ENCODE measurements around the gene EIF4G3. TPM values are rescaled to one million over a fixed set of nuclear protein-coding genes. Genes with fewer than 3 reads are reported as not detected.

EIF4G3 gene
- total and polyA plus RNA-seq, 10 of the 15 experiments (the other 5 are each of a cell fraction or from before 2014, with no cell fraction given): 7.4 to 45.1 (median 29.1) TPM

DNA sequence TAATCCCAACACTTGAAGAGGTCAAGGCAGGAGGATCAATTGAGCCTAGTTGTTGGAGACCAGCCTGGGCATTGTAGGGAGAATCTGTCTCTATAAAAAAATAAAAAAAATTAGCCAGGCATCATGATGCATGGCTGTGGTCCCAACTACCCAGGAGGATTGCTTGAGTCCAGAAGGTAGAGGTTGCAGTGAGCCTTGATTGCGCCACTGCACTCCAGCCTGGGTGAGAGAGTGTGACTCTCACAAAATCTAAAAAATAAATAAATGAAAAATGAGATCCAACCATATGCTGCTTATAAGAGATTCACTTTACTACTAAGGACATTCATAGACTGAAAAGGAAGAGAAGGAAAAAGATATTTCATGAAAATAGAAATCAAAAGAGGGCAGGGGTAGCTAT lies 342.5 kb downstream of the EIF4G3 start:
- H3K9ac ChIP-seq (ENCODE audit: control insufficient read depth, insufficient read depth, low read length): no peak overlapping the region
- no peak for ATAC-seq
- WGBS (ENCODE audit: insufficient coverage, insufficient replicate concordance, low lambda C conversion rate, missing lambda C conversion rate): 94% methylated on average over 1 of the region's 1 CpG

DNA sequence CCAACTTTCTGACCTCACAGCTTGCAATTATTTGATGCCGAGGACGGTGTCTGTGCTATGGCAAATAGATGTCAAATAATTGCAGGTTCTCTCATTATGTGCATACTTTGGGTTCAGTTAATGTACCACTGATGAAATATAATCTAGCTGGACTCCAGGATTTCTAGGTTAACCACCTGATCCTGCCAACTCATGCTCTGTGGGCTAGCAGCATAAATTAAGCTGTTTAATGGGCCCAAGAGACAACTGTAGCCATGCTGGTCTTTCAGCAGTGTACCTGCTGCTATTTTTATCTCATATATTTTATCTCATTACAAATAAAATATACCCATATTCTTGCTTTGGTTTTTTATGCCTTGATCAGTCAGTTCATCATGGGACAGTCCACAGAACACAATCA lies 346.3 kb downstream of the EIF4G3 start:
- no TSS peak for BruUV-seq (replicated peaks)
- WGBS (ENCODE audit: insufficient coverage, insufficient replicate concordance, low lambda C conversion rate, missing lambda C conversion rate): 95% methylated on average over 2 of the region's 2 CpGs
- no peak overlapping the region for H3K9ac ChIP-seq (ENCODE audit: control insufficient read depth, insufficient read depth, low read length)
- SMC1A ChIA-PET (ENCODE audit: uncharacterized antibody, unreplicated experiment): interaction anchor here (0.6 to 3.3 kb wide), 7 partner anchors 10 to 365 kb away, joined by 3 to 8 read pairs (median 3); no protein-coding TSS in a partner anchor
- H2AFZ ChIP-seq (ENCODE audit: control insufficient read depth, low read depth, low read length): no peak overlapping the region
- H3K27me3 ChIP-seq (replicated peaks in 1 of 2; ENCODE audit: control insufficient read depth in 2 of 2, insufficient read depth in 2 of 2, low read length in 1 of 2): no peaks in the 10 kb centered on the region
- POLR2A ChIA-PET: no interaction called here
- no peak overlapping the region for H3K4me3 ChIP-seq
- H3K4me2 ChIP-seq (ENCODE audit: control insufficient read depth, insufficient read depth): no peak overlapping the region
- no peaks in the 10 kb centered on the region for H3K79me2 ChIP-seq (ENCODE audit: control insufficient read depth, insufficient read depth, low read length)
- DNase-seq (ENCODE audit: low read depth, low spot score) (no peak), ATAC-seq (no peak), FAIRE-seq (no peak)
- intact Hi-C loops (cut with micrococcal nuclease; ENCODE audit: unreplicated experiment): no loop called here
- CTCF ChIA-PET: interaction anchor here (1.2 to 1.7 kb wide), 3 partner anchors 16 to 134 kb away, joined by 3 to 4 read pairs (median 4); no protein-coding TSS in a partner anchor
- no peak overlapping the region for H3K27ac ChIP-seq (ENCODE audit: control insufficient read depth, insufficient read depth)
- in situ Hi-C loops (cut with MboI): no loop called here
- H3K36me3 ChIP-seq (ENCODE audit: control insufficient read depth in 2 of 2, insufficient read depth in 2 of 2, low read length in 1 of 2): peaks cover 0 to 12% of the 10 kb centered on the region in 2 experiments; a peak in 1 of 4 replicates
- H3K4me1 ChIP-seq (ENCODE audit: control insufficient read depth, insufficient read depth, low read length): no peaks in the 10 kb centered on the region
- H4K20me1 ChIP-seq (ENCODE audit: control insufficient read depth, insufficient read depth): no peaks in the 10 kb centered on the region
- RAD21 ChIA-PET (ENCODE audit: unreplicated experiment): interaction anchor here (1.3 kb wide), 1 partner anchor 13 kb away, joined by 3 read pairs; no protein-coding TSS in a partner anchor
- H3K9me3 ChIP-seq (replicated peaks; ENCODE audit: control insufficient read depth, insufficient read depth, low read length): no peaks in the 10 kb centered on the region
- TF ChIP-seq SUPT20H (IDR thresholded peaks at IDR 0.05; ENCODE audit: borderline replicate concordance, control insufficient read depth, low read depth, low read length) (no peak), ZNF384 (IDR thresholded peaks at IDR 0.05; ENCODE audit: borderline replicate concordance, low read depth, low read length) (no peak), EP300 (IDR thresholded peaks at IDR 0.05; ENCODE audit: borderline replicate concordance in 1 of 2, control insufficient read depth in 1 of 2, low read depth in 2 of 2, low read length in 2 of 2) (no peak), NR2F1 (conservative IDR thresholded peaks at IDR 0.05) (no peak), HDAC2 (IDR thresholded peaks at IDR 0.05) (no peak), BCL11A (IDR thresholded peaks at IDR 0.05; ENCODE audit: low read depth, low read length) (no peak), SIX5 (IDR thresholded peaks at IDR 0.05; ENCODE audit: low read depth, low read length, severe bottlenecking) (no peak), TARDBP (IDR thresholded peaks at IDR 0.05; ENCODE audit: borderline replicate concordance) (no peak)
- TF ChIP-seq, protein P1, sequence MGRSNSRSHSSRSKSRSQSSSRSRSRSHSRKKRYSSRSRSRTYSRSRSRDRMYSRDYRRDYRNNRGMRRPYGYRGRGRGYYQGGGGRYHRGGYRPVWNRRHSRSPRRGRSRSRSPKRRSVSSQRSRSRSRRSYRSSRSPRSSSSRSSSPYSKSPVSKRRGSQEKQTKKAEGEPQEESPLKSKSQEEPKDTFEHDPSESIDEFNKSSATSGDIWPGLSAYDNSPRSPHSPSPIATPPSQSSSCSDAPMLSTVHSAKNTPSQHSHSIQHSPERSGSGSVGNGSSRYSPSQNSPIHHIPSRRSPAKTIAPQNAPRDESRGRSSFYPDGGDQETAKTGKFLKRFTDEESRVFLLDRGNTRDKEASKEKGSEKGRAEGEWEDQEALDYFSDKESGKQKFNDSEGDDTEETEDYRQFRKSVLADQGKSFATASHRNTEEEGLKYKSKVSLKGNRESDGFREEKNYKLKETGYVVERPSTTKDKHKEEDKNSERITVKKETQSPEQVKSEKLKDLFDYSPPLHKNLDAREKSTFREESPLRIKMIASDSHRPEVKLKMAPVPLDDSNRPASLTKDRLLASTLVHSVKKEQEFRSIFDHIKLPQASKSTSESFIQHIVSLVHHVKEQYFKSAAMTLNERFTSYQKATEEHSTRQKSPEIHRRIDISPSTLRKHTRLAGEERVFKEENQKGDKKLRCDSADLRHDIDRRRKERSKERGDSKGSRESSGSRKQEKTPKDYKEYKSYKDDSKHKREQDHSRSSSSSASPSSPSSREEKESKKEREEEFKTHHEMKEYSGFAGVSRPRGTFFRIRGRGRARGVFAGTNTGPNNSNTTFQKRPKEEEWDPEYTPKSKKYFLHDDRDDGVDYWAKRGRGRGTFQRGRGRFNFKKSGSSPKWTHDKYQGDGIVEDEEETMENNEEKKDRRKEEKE (IDR thresholded peaks at IDR 0.05): no peak

More for the DNA sequence above, 342.5 kb downstream of the EIF4G3 start:
- no peaks in the 10 kb centered on the region for H3K79me2 ChIP-seq (ENCODE audit: control insufficient read depth, insufficient read depth, low read length)
- ChIA-PET RAD21 (ENCODE audit: unreplicated experiment) (no interaction called here), SMC1A (ENCODE audit: uncharacterized antibody, unreplicated experiment) (no interaction called here), POLR2A (no interaction called here), CTCF (interaction anchor here (0.6 to 1.0 kb wide), 2 partner anchors 9 to 15 kb away, joined by 3 read pairs; no protein-coding TSS in a partner anchor)
- H2AFZ ChIP-seq (ENCODE audit: control insufficient read depth, low read depth, low read length): no peak overlapping the region
- H3K4me2 ChIP-seq (ENCODE audit: control insufficient read depth, insufficient read depth): no peak overlapping the region
- H3K4me1 ChIP-seq (ENCODE audit: control insufficient read depth, insufficient read depth, low read length): no peaks in the 10 kb centered on the region
- no peaks in the 10 kb centered on the region for H3K27me3 ChIP-seq (replicated peaks in 1 of 2; ENCODE audit: control insufficient read depth in 2 of 2, insufficient read depth in 2 of 2, low read length in 1 of 2)
- no peak overlapping the region for H3K27ac ChIP-seq (ENCODE audit: control insufficient read depth, insufficient read depth)
- DNase-seq (ENCODE audit: low read depth, low spot score) (no peak), FAIRE-seq (no peak)
- H3K36me3 ChIP-seq (ENCODE audit: control insufficient read depth in 2 of 2, insufficient read depth in 2 of 2, low read length in 1 of 2): peaks cover 0 to 8% of the 10 kb centered on the region in 2 experiments; a peak in 1 of 4 replicates
- in situ Hi-C loops (cut with MboI) (no loop called here), intact Hi-C loops (cut with micrococcal nuclease; ENCODE audit: unreplicated experiment) (no loop called here)
- TF ChIP-seq YY1 (IDR thresholded peaks at IDR 0.05; ENCODE audit: low read depth, low read length) (no peak), EGR1 (IDR thresholded peaks at IDR 0.05; ENCODE audit: borderline replicate concordance in 1 of 2, low read depth in 2 of 2, low read length in 2 of 2) (no peak), HDGF (IDR thresholded peaks at IDR 0.05) (no peak), NFYB (IDR thresholded peaks at IDR 0.05; ENCODE audit: insufficient read depth, low read depth, low read length) (no peak), MEF2A (IDR thresholded peaks at IDR 0.05; ENCODE audit: insufficient read depth, low read depth, low read length) (no peak), MTA2 (IDR thresholded peaks at IDR 0.05; ENCODE audit: low read depth) (no peak), TCF12 (IDR thresholded peaks at IDR 0.05; ENCODE audit: low read depth, low read length) (no peak)
- H3K9me3 ChIP-seq (replicated peaks; ENCODE audit: control insufficient read depth, insufficient read depth, low read length): no peaks in the 10 kb centered on the region
- BruUV-seq (replicated peaks): no TSS peak
- no peaks in the 10 kb centered on the region for H4K20me1 ChIP-seq (ENCODE audit: control insufficient read depth, insufficient read depth)
- H3K4me3 ChIP-seq: no peak overlapping the region

Data from GM12878 (cell line).